Activated CD8-positive, alpha-beta T cell treated with anti-CD3 and anti-CD28 coated beads for 36 hours (primary cell): ENCODE results near the gene FHAD1. TPM values are rescaled to one million over a fixed set of nuclear protein-coding genes. Genes with fewer than 3 reads are reported as not detected.
"Not testable (repeated sequence)": the region's sequence is repeated elsewhere in the genome, so short reads cannot be mapped to it uniquely, and the experiment has no call there.

Experiments
- ATAC-seq: fragments of 200-7000 bp; cut with Tn5 transposase; one replicate; pipeline ENCODE4 v1.10.0; 2021; ENCODE audit warnings: mild to moderate bottlenecking, moderate library complexity
- CTCF ChIA-PET: fragments of 350-600 bp; sonication (Branson Sonifier 250); formaldehyde crosslinking; loops from one replicate; lab custom pipeline; 2021; ENCODE audit warnings: antibody characterized with exemption; lab: Charles Lee
- POLR2A ChIA-PET: fragments of 350-600 bp; sonication (Branson Sonifier 250); formaldehyde crosslinking; loops from one replicate; lab custom pipeline; 2021; ENCODE audit warnings: antibody characterized with exemption; lab: Charles Lee
- DNase-seq: peaks from one replicate; pipeline ENCODE4 v3.0.0-alpha.2; 2020
- H3K27ac Mint-ChIP-seq: one replicate; pipeline ENCODE4 v1.8.0; 2021; ENCODE audit warnings: mild to moderate bottlenecking, mixed read lengths
- H3K27me3 Mint-ChIP-seq: one replicate; pipeline ENCODE4 v1.8.0; 2021; ENCODE audit warnings: mixed read lengths
- H3K36me3 Mint-ChIP-seq: one replicate; pipeline ENCODE4 v1.8.0; 2021; ENCODE audit warnings: low read depth, mixed read lengths
- H3K4me1 Mint-ChIP-seq: one replicate; pipeline ENCODE4 v1.8.0; 2021; ENCODE audit warnings: low read depth, mixed read lengths
- H3K4me3 Mint-ChIP-seq: one replicate; pipeline ENCODE4 v1.8.0; 2021; ENCODE audit warnings: mild to moderate bottlenecking, moderate library complexity, mixed read lengths
- H3K9me3 Mint-ChIP-seq: one replicate; pipeline ENCODE4 v1.8.0; 2021; ENCODE audit warnings: mixed read lengths
- CTCF ChIP-seq: fragments of 200-600 bp; IDR thresholded peaks from one replicate; pipeline ENCODE4 v1.8.0; 2022; ENCODE audit warnings: antibody characterized with exemption, mild to moderate bottlenecking
- intact Hi-C: fragments of 100-400 bp; cut with micrococcal nuclease; formaldehyde crosslinking; loops from one replicate; pipeline ENCODE4 v1.10.0; 2022
- total RNA-seq, 2 experiments: library from RNA; stranded (reverse); gene quantifications; one replicate each; pipeline ENCODE4 v1.2.3, GENCODE V29; 2021

The FHAD1 gene
- total RNA-seq, 2 experiments from 2014 or later = 0.07 to 0.16 TPM

- ChIA-PET CTCF (no interaction called here), POLR2A (no interaction called here)
- Mint-ChIP-seq H3K4me1 (no peaks in the 10 kb centered on the region), H3K9me3 (no peaks in the 10 kb centered on the region), H3K4me3 (no peak overlapping the region), H3K27ac (no peak overlapping the region), H3K36me3 (no peaks in the 10 kb centered on the region), H3K27me3 (peaks cover 4% of the 10 kb centered on the region)
- intact Hi-C loops = no loop called here
- TF ChIP-seq CTCF = no peak
- no peak for ATAC-seq
- no peak for DNase-seq
Observed at GRCh38 chr1:15378729-15379128, 131.7 kb downstream of the FHAD1 start.

- DNase-seq, intact Hi-C loops, H3K27me3 Mint-ChIP-seq, POLR2A ChIA-PET, CTCF ChIA-PET, ATAC-seq, H3K27ac Mint-ChIP-seq, H3K9me3 Mint-ChIP-seq, H3K4me1 Mint-ChIP-seq, H3K4me3 Mint-ChIP-seq, H3K36me3 Mint-ChIP-seq: not testable (repeated sequence)
Observed at GRCh38 chr1:15379151-15379550, 132.1 kb downstream of the FHAD1 start.

GRCh38 chr1:15380601-15381508 lies 133.8 kb downstream of the FHAD1 start:
- ChIA-PET POLR2A (no interaction called here), CTCF (no interaction called here)
- H3K27me3 Mint-ChIP-seq = peaks cover 13% of the 10 kb centered on the region
- no peaks in the 10 kb centered on the region for H3K9me3 Mint-ChIP-seq
- intact Hi-C loops = no loop called here
- no peak for TF ChIP-seq CTCF
- H3K4me1 Mint-ChIP-seq = peaks cover 3% of the 10 kb centered on the region
- ATAC-seq (no peak), DNase-seq (no peak)
- no peaks in the 10 kb centered on the region for H3K36me3 Mint-ChIP-seq
- no peak overlapping the region for H3K27ac Mint-ChIP-seq
- no peak overlapping the region for H3K4me3 Mint-ChIP-seq

GRCh38 chr1:15381805-15382204 lies 134.8 kb downstream of the FHAD1 start:
- POLR2A ChIA-PET = no interaction called here
- Mint-ChIP-seq H3K27ac (no peak overlapping the region), H3K4me1 (peaks cover 8% of the 10 kb centered on the region), H3K9me3 (no peaks in the 10 kb centered on the region), H3K4me3 (no peak overlapping the region), H3K27me3 (peaks cover 17% of the 10 kb centered on the region), H3K36me3 (no peaks in the 10 kb centered on the region)
- ATAC-seq (no peak), DNase-seq (no peak)
- CTCF ChIA-PET = interaction anchor here (1.3 kb wide), 1 partner anchor 50 kb away, joined by 3 read pairs; no protein-coding TSS in a partner anchor
- intact Hi-C loops = no loop called here
- TF ChIP-seq CTCF = no peak

- H3K27me3 Mint-ChIP-seq = peaks cover 20% of the 10 kb centered on the region
- DNase-seq (no peak), ATAC-seq (no peak)
- intact Hi-C loops = no loop called here
- H3K36me3 Mint-ChIP-seq = no peaks in the 10 kb centered on the region
- POLR2A ChIA-PET = no interaction called here
- CTCF ChIA-PET = interaction anchor here (1.3 kb wide), 1 partner anchor 48 kb away, joined by 3 read pairs; no protein-coding TSS in a partner anchor
- H3K4me1 Mint-ChIP-seq = peaks cover 8% of the 10 kb centered on the region
- no peak overlapping the region for H3K27ac Mint-ChIP-seq
- H3K9me3 Mint-ChIP-seq = no peaks in the 10 kb centered on the region
- no peak overlapping the region for H3K4me3 Mint-ChIP-seq
- no peak for TF ChIP-seq CTCF
Observed at GRCh38 chr1:15382601-15383518, 135.8 kb downstream of the FHAD1 start.
